Caco-2 (cell line): ENCODE data around the gene PDE4D. TPM values are rescaled to one million over a fixed set of nuclear protein-coding genes. Genes with fewer than 3 reads are reported as not detected.

ENCODE experiments used
- BruUV-seq: library from RNA; stranded (reverse); fragments of 400-500 nt; replicated peaks from 2 replicates; lab custom pipeline; 2021; lab: Mats Ljungman, UMichigan
- CTCF ChIA-PET: fragments of 300-600 bp; sonication (Branson Sonifier 250); formaldehyde crosslinking; loops from one replicate; lab custom pipeline; 2022; ENCODE audit warnings: antibody characterized with exemption; lab: Charles Lee
- POLR2A ChIA-PET: fragments of 300-600 bp; sonication (Branson Sonifier 250); formaldehyde crosslinking; loops from one replicate; lab custom pipeline; 2022; ENCODE audit warnings: antibody characterized with exemption; lab: Charles Lee
- DNase-seq, 2 experiments: peaks; one replicate each; pipeline versions ENCODE4 v3.0.0 to v3.0.0-alpha.2; 2020 to 2022
- H3K27me3 ChIP-seq: replicated peaks from 2 replicates; pipeline ENCODE4 v1.6.0; 2011; ENCODE audit warnings: low read length; ENCODE audit not compliant: control insufficient read depth, insufficient read depth
- H3K36me3 ChIP-seq: 2 replicates; pipeline ENCODE4 v1.5.1; 2011; ENCODE audit warnings: low read length; ENCODE audit not compliant: control insufficient read depth, insufficient read depth
- H3K4me1 ChIP-seq: fragments of 250-450 bp; sonication (Bioruptor Pico); 2 replicates; pipeline ENCODE4 v1.5.1; 2020; ENCODE audit warnings: mild to moderate bottlenecking
- H3K4me3 ChIP-seq: 2 replicates; pipeline ENCODE4 v1.5.1; 2011; ENCODE audit warnings: low read depth, mild to moderate bottlenecking, control low read depth, low read length
- H3K9me3 ChIP-seq: fragments of 250-450 bp; sonication (Bioruptor Pico); 2 replicates; pipeline ENCODE4 v1.5.1; 2020; ENCODE audit warnings: mild to moderate bottlenecking, moderate library complexity
- H3K27ac Mint-ChIP-seq: one replicate; pipeline ENCODE4 v1.8.0; 2022; ENCODE audit warnings: mixed read lengths; ENCODE audit not compliant: unreplicated experiment
- H3K27me3 Mint-ChIP-seq: one replicate; pipeline ENCODE4 v1.8.0; 2022; ENCODE audit warnings: mixed read lengths; ENCODE audit not compliant: insufficient read depth, unreplicated experiment
- H3K36me3 Mint-ChIP-seq: one replicate; pipeline ENCODE4 v1.8.0; 2022; ENCODE audit warnings: mild to moderate bottlenecking, mixed read lengths; ENCODE audit not compliant: insufficient read depth, unreplicated experiment
- H3K4me1 Mint-ChIP-seq: one replicate; pipeline ENCODE4 v1.8.0; 2022; ENCODE audit warnings: low read depth, mixed read lengths; ENCODE audit not compliant: unreplicated experiment
- H3K4me3 Mint-ChIP-seq: one replicate; pipeline ENCODE4 v1.8.0; 2022; ENCODE audit warnings: mild to moderate bottlenecking, moderate library complexity, mixed read lengths; ENCODE audit not compliant: unreplicated experiment
- H3K9me3 Mint-ChIP-seq: one replicate; pipeline ENCODE4 v1.8.0; 2022; ENCODE audit warnings: mixed read lengths; ENCODE audit not compliant: unreplicated experiment
- CTCF ChIP-seq, 2 experiments: fragments of 200-600 bp in 1 of 2; IDR thresholded peaks; 1 replicate in 1 of 2; 2 replicates in 1 of 2; pipeline versions ENCODE4 v1.5.1 to v1.8.0; 2011 to 2022; ENCODE audit warnings: antibody characterized with exemption in 1 of 2, control low read depth in 1 of 2, inconsistent platforms in 1 of 2, low read depth in 1 of 2, low read length in 1 of 2, mild to moderate bottlenecking in 1 of 2, moderate library complexity in 1 of 2; ENCODE audit not compliant: insufficient read depth in 1 of 2, severe bottlenecking in 1 of 2, unreplicated experiment in 1 of 2
- intact Hi-C: fragments of 100-400 bp; cut with micrococcal nuclease; formaldehyde crosslinking; loops from one replicate; pipeline ENCODE4 v1.10.0; 2022; ENCODE audit not compliant: unreplicated experiment
- total RNA-seq: library from RNA; stranded (reverse); gene quantifications from 2 replicates; pipeline ENCODE4 v1.2.3, GENCODE V29; 2022

PDE4D gene
- total RNA-seq, 1 experiment from 2014 or later = 89.8 TPM

GRCh38 chr5:59842999-59843398 lies 50.5 kb downstream of the PDE4D start:
- BruUV-seq = no TSS peak
- no peaks in the 10 kb centered on the region for H3K9me3 ChIP-seq
- Mint-ChIP-seq H3K4me1 (peaks cover 21% of the 10 kb centered on the region), H3K27me3 (no peaks in the 10 kb centered on the region), H3K27ac (no peak overlapping the region), H3K4me3 (no peak overlapping the region), H3K9me3 (no peaks in the 10 kb centered on the region), H3K36me3 (no peaks in the 10 kb centered on the region)
- DNase-seq = no peak
- ChIA-PET POLR2A (no interaction called here), CTCF (no interaction called here)
- H3K36me3 ChIP-seq = no peaks in the 10 kb centered on the region
- no peak overlapping the region for H3K4me3 ChIP-seq
- no peak for TF ChIP-seq CTCF (IDR thresholded peaks at IDR 0.05; ENCODE audit: insufficient read depth in 1 of 2, low read depth in 1 of 2, low read length in 1 of 2, severe bottlenecking in 1 of 2, unreplicated experiment in 1 of 2)
- intact Hi-C loops = no loop called here
- no peaks in the 10 kb centered on the region for H3K27me3 ChIP-seq
- H3K4me1 ChIP-seq = peaks cover 24% of the 10 kb centered on the region

GRCh38 chr5:59840200-59840601 lies 53.3 kb downstream of the PDE4D start:
- H3K27me3 ChIP-seq = no peaks in the 10 kb centered on the region
- no peaks in the 10 kb centered on the region for H3K9me3 ChIP-seq
- Mint-ChIP-seq H3K27ac (no peak overlapping the region), H3K36me3 (no peaks in the 10 kb centered on the region), H3K4me3 (no peak overlapping the region), H3K9me3 (no peaks in the 10 kb centered on the region), H3K4me1 (peaks cover 21% of the 10 kb centered on the region), H3K27me3 (peaks cover 3% of the 10 kb centered on the region)
- DNase-seq = peak; percentile 7 to 59
- intact Hi-C loops = no loop called here
- CTCF ChIA-PET = no interaction called here
- no peaks in the 10 kb centered on the region for H3K36me3 ChIP-seq
- POLR2A ChIA-PET = no interaction called here
- peaks cover 24% of the 10 kb centered on the region for H3K4me1 ChIP-seq
- no TSS peak for BruUV-seq
- TF ChIP-seq CTCF (IDR thresholded peaks at IDR 0.05; ENCODE audit: insufficient read depth in 1 of 2, low read depth in 1 of 2, low read length in 1 of 2, severe bottlenecking in 1 of 2, unreplicated experiment in 1 of 2) = no peak
- H3K4me3 ChIP-seq = no peak overlapping the region

- Histone ChIP-seq H3K36me3 (no peaks in the 10 kb centered on the region), H3K27me3 (no peaks in the 10 kb centered on the region), H3K4me1 (peaks cover 24% of the 10 kb centered on the region), H3K9me3 (no peaks in the 10 kb centered on the region), H3K4me3 (no peak overlapping the region)
- Mint-ChIP-seq H3K9me3 (no peaks in the 10 kb centered on the region), H3K27ac (no peak overlapping the region), H3K27me3 (peaks cover 3% of the 10 kb centered on the region), H3K4me3 (no peak overlapping the region), H3K36me3 (no peaks in the 10 kb centered on the region), H3K4me1 (peaks cover 21% of the 10 kb centered on the region)
- no peak for TF ChIP-seq CTCF (IDR thresholded peaks at IDR 0.05; ENCODE audit: insufficient read depth in 1 of 2, low read depth in 1 of 2, low read length in 1 of 2, severe bottlenecking in 1 of 2, unreplicated experiment in 1 of 2)
- POLR2A ChIA-PET = no interaction called here
- no peak for DNase-seq
- no TSS peak for BruUV-seq
- CTCF ChIA-PET = no interaction called here
- intact Hi-C loops = no loop called here
These were observed 54.5 kb downstream of the PDE4D start for GRCh38 chr5:59838989-59839388.
